Measurements from ENCODE around the gene ZNF594.
"Not testable (repeated sequence)": the region's sequence is repeated elsewhere in the genome, so short reads cannot be mapped to it uniquely, and the experiment has no call there.

The ZNF594 gene
- 3.9 to 17.6 reads per million in 2 donors for total RNA-seq

- peak; percentile 95 for DNase-seq
These were observed at the start of gene ZNF594 for GRCh38 chr17:5191541-5192417. ZNF594 (minus strand) TSS chr17:5191868; CDS start chr17:5184256, 7,612 bp downstream.

GRCh38 chr17:5239769-5240168, 48.1 kb upstream of the ZNF594 start:
- DNase-seq, result not testable (repeated sequence)

- no peak for DNase-seq
These were observed 46.7 kb upstream of the ZNF594 start for GRCh38 chr17:5238333-5238732.

- no peak for DNase-seq
These were observed 45.9 kb upstream of the ZNF594 start for GRCh38 chr17:5237541-5238016.

- no peak for DNase-seq
These were observed 45.4 kb upstream of the ZNF594 start for GRCh38 chr17:5236938-5237540.

- DNase-seq, result no peak
These were observed 43.2 kb upstream of the ZNF594 start, which contains the start of gene SCIMP for GRCh38 chr17:5234645-5235576. SCIMP (minus strand) TSS chr17:5234860; CDS start chr17:5234755, 105 bp downstream.

GRCh38 chr17:5233492-5233891, 41.8 kb upstream of the ZNF594 start:
- not testable (repeated sequence) for DNase-seq

GRCh38 chr17:5226940-5227878, 35.5 kb upstream of the ZNF594 start:
- DNase-seq, result no peak

GRCh38 chr17:5225668-5226457, 34.2 kb upstream of the ZNF594 start:
- DNase-seq, result no peak

GRCh38 chr17:5221912-5222311, 30.2 kb upstream of the ZNF594 start:
- not testable (repeated sequence) for DNase-seq

GRCh38 chr17:5220074-5220473, 28.4 kb upstream of the ZNF594 start:
- DNase-seq, result no peak

GRCh38 chr17:5219536-5219935, 27.9 kb upstream of the ZNF594 start:
- no peak for DNase-seq

GRCh38 chr17:5217562-5217961, 25.9 kb upstream of the ZNF594 start:
- not testable (repeated sequence) for DNase-seq

- DNase-seq, result no peak
These were observed 19.8 kb upstream of the ZNF594 start for GRCh38 chr17:5211458-5211857.

GRCh38 chr17:5210614-5211252, 19.1 kb upstream of the ZNF594 start:
- DNase-seq, result no peak

GRCh38 chr17:5210091-5210490, 18.4 kb upstream of the ZNF594 start:
- no peak for DNase-seq

GRCh38 chr17:5209396-5209795, 17.7 kb upstream of the ZNF594 start:
- DNase-seq, result no peak

GRCh38 chr17:5203908-5204294, 12.2 kb upstream of the ZNF594 start:
- no peak for DNase-seq

GRCh38 chr17:5203178-5203907, 11.7 kb upstream of the ZNF594 start:
- no peak for DNase-seq

All from T-helper 9 cell (primary cell).